A673 (cell line): ENCODE data around the gene EFS.

Source experiments
- EZH2 ChIP-seq: fragments of 200-600 bp; sonication (generic); IDR thresholded peaks from 2 replicates; pipeline ENCODE4 v1.6.1; 2017; ENCODE audit warnings: borderline replicate concordance, low read depth, mild to moderate bottlenecking, mixed read lengths, antibody characterized with exemption, low read length; ENCODE audit not compliant: poor library complexity, severe bottlenecking
- TF ChIP-seq, protein P1 (sequence below): fragments of 300-800, 200-600 bp; sonication (generic); conservative IDR thresholded peaks from 2 replicates; pipeline ENCODE4 v1.5.1; 2017; ENCODE audit warnings: low read depth, mild to moderate bottlenecking, antibody characterized with exemption, low read length, moderate library complexity, mixed read lengths

DNA sequence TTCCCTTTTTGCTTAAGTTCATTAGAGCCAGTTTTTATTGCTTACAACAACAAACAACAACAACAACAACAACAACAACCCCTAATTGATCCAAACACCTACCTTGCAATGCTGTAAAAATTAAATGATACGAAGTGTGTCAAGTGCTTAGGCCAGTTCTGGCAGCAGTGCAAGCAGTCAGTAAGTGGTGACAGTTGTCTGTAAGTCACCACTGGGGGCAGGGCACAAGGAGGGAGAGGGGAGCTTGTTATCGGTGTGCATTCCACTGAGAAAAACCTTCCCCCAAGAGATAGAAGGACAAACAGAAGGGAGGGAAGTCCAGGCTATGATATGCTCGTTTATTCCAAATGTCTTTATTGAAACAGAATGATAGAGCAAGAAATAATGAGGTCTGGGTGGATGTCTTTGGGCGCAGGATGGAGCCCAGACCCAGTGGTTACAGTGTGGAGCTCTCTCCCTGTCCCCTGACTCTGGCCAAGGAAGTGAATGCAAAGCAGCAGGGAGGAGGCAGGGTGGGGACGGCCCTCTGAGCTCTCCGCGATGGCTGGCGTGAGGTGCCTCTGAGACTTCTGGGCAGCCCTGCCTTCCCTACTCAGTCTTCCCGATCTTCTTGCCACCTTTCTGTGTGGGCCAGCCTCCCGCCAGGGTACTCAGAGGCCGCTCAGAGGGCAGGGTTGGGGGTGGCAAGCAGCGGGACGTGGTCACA lies 18.8 kb downstream of the EFS start:
- TF ChIP-seq, protein P1, sequence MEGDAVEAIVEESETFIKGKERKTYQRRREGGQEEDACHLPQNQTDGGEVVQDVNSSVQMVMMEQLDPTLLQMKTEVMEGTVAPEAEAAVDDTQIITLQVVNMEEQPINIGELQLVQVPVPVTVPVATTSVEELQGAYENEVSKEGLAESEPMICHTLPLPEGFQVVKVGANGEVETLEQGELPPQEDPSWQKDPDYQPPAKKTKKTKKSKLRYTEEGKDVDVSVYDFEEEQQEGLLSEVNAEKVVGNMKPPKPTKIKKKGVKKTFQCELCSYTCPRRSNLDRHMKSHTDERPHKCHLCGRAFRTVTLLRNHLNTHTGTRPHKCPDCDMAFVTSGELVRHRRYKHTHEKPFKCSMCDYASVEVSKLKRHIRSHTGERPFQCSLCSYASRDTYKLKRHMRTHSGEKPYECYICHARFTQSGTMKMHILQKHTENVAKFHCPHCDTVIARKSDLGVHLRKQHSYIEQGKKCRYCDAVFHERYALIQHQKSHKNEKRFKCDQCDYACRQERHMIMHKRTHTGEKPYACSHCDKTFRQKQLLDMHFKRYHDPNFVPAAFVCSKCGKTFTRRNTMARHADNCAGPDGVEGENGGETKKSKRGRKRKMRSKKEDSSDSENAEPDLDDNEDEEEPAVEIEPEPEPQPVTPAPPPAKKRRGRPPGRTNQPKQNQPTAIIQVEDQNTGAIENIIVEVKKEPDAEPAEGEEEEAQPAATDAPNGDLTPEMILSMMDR = no peak
- TF ChIP-seq EZH2 = no peak
